Hematopoietic multipotent progenitor cell treated with erythropoietin and hydrocortisone succinate and interleukin-3 and kit ligand, for 17 days (in vitro differentiated cells): ENCODE data around the gene NDUFA11.

Experiments
- DNase-seq: peaks from one replicate; pipeline ENCODE4 v3.0.0-alpha.2; 2015; ENCODE audit warnings: low spot score

The NDUFA11 gene

GRCh38 chr19:5903624-5904351 is at the start of gene NDUFA11:
NDUFA11 (minus strand) TSS chr19:5903790; CDS start chr19:5903708, 82 bp downstream.
- peak; percentile 96 for DNase-seq

GRCh38 chr19:5953030-5953589 is 49.5 kb upstream of the NDUFA11 start:
- no peak for DNase-seq

GRCh38 chr19:5952193-5953029 is 48.8 kb upstream of the NDUFA11 start:
- no peak for DNase-seq

GRCh38 chr19:5951338-5951861 is 47.8 kb upstream of the NDUFA11 start:
- DNase-seq, result no peak

GRCh38 chr19:5950741-5951140 is 47.2 kb upstream of the NDUFA11 start:
- no peak for DNase-seq

- DNase-seq, result no peak
Observed at GRCh38 chr19:5949792-5950305, 46.3 kb upstream of the NDUFA11 start.

- DNase-seq, result no peak
Observed at GRCh38 chr19:5948752-5949564, 45.4 kb upstream of the NDUFA11 start.

- DNase-seq, result no peak
Observed at GRCh38 chr19:5947435-5947834, 43.8 kb upstream of the NDUFA11 start.

- no peak for DNase-seq
Observed at GRCh38 chr19:5943623-5944022, 40.0 kb upstream of the NDUFA11 start.

GRCh38 chr19:5943045-5943444 is 39.5 kb upstream of the NDUFA11 start:
- no peak for DNase-seq

- no peak for DNase-seq
Observed at GRCh38 chr19:5941673-5942072, 38.1 kb upstream of the NDUFA11 start.

- no peak for DNase-seq
Observed at GRCh38 chr19:5940260-5941208, 36.9 kb upstream of the NDUFA11 start.

GRCh38 chr19:5937550-5937949 is 34.0 kb upstream of the NDUFA11 start:
- no peak for DNase-seq

GRCh38 chr19:5936292-5936592 is 32.7 kb upstream of the NDUFA11 start:
- no peak for DNase-seq

GRCh38 chr19:5935473-5936291 is 32.1 kb upstream of the NDUFA11 start:
- DNase-seq, result no peak

GRCh38 chr19:5934774-5935472 is 31.3 kb upstream of the NDUFA11 start:
- no peak for DNase-seq

GRCh38 chr19:5934069-5934401 is 30.4 kb upstream of the NDUFA11 start:
- DNase-seq, result no peak

GRCh38 chr19:5933391-5934068 is 29.9 kb upstream of the NDUFA11 start:
- DNase-seq, result no peak
